IPS-NIHi7 (cell line): ENCODE results near the gene RHBDD3.
"Not testable (repeated sequence)": the region's sequence is repeated elsewhere in the genome, so short reads cannot be mapped to it uniquely, and the experiment has no call there.

Experiments
- DNase-seq: peaks from one replicate; pipeline ENCODE4 v3.0.0; 2012; ENCODE audit warnings: mixed read lengths; ENCODE audit errors: extremely low spot score

RHBDD3 gene

GRCh38 chr22:29251981-29252911 lies 15.5 kb downstream of the RHBDD3 start:
- DNase-seq: peak; percentile 9

DNA sequence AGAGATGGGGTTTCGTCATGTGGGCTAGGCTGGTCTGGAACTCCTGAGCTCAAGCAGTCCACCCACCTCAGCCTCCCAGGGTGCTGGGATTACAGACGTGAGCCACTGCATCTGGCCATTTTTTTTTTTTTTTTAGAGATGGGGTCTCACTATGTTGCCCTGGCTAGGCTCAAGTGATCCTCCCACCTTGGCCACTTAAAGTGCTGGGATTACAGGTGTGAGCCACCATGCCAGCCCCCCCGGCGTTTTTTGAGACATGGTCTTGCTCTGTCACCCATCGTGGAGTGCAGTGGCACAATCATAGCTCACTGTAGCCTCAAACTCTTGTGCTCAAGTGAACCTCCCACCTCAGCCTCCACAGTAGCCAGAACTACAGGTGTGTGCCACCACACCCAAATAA lies 16.5 kb downstream of the RHBDD3 start:
- no peak for DNase-seq

- not testable (repeated sequence) for DNase-seq
These were observed 19.9 kb downstream of the RHBDD3 start for GRCh38 chr22:29247891-29248290.

DNA sequence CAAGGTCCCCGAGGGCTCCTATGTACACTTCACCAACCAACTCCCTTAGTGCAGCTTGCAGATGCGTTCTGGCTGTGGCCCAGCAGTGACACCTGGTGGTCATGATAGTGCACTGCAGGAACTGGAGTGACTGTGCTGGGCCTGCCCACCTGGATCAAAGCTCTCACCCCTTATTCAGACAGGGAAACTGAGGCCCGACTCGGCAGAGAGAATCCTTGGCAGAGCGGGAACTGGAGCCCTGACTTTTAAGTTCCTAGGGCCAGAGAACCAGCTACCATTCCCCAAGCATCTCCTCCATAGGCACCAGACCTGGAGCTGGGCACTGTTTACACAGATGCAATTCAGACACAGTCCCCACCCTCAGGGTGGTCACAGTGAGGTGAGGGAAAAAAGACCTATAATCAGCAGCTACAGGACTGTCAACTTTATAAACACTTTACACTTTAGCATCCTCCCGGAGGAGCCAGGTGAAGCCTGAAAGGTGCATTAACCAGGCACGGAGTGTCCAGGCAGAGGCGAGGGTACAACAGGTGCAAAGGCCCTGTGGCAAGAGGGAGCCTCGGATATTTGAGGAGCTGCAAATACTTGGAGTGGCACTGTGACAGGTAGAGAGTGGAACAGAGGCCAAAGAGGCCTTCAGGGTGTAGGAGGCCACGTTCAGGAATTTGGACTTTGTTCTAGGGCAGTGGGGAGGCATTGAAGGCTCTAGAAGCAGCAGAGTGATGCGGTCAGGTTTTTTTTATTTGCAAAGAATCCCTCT lies 22.0 kb downstream of the RHBDD3 start:
- peak; percentile 94 for DNase-seq

DNA sequence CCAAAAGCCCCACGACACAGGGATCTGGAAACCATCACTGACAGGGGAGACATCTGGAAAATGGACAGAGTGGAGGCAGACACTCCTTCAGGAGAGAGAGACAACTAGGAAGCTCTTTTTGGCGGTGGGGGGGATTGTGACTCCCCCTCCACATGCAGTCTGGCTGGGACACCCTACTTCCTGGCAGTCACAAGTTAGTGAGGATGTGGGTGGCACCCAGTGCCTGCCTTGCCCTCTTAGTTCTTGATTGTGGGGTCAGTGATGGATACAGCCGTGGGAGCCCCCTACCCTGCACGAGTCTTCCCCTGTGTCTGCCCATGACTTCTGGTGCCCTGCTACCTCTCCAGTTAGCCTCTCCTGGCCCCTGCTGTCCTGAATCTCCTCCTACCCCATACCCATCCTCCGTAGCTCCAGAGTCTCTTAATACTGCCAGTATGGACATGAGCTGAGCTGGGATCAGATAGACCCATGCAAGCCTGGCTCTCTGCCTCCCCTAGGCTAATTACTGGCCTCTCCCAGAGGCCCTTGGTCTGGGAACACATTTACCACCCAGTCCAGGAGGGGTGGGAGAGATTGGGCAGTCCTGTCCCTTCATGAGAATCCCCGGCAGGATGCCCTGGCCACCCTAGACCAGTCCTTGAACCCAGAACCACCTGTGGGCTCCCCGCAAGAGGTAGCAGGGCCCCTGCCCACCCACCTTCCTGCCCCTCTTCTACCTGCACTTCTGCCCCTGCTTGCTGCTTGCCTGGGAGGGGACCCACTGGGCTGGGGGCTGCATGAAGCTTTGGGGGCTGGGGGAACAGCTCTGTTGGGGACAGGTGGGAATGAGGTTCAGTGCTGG lies 22.8 kb downstream of the RHBDD3 start:
- no peak for DNase-seq

- no peak for DNase-seq
These were observed 23.8 kb downstream of the RHBDD3 start for GRCh38 chr22:29243874-29244446.

DNA sequence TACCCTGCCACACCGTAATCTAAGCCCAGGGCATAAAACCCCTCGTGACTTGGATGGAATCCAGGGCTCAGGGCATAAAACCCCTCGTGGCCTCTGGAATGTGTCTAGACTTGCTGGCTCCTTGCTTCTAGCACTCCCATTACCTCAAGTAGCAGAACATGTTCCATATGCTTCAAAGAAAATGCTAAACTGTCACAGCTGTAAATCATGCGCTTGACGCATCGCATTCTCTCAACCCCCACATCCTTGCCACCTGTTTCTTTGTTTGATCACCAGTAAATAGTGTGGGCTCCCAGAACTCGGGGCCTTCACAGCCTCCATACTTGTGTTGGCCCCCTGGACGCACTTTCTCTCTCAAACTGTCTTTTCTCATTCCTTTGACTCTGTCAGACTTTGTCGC lies 27.3 kb downstream of the RHBDD3 start:
- DNase-seq: not testable (repeated sequence)

DNA sequence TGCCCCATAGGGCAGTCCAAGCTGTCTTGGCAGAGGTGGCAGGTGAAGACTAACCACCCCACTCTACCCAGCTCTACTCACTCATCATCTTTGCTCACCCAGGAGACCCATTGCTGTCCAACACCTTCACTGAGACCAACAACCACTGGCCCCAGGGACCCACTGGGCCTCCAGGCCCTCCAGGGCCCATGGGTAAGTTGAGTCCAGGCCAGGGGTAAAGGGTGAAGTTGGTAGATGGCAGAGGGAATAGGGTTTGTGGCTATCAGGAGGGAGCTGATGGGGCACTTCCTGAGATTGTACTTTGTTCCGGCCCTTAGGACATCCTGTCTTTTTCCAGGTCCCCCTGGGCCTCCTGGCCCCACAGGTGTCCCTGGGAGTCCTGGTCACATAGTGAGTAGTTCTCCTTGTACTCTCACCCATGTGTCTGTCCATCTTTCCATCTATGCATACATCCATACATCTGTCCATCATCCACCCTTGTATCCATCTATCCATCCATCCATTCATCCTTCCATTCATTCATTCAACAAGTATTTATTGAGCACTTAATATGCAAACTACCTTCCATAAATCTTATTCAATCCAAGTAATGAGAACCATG lies 34.4 kb downstream of the RHBDD3 start:
- DNase-seq: no peak

DNA sequence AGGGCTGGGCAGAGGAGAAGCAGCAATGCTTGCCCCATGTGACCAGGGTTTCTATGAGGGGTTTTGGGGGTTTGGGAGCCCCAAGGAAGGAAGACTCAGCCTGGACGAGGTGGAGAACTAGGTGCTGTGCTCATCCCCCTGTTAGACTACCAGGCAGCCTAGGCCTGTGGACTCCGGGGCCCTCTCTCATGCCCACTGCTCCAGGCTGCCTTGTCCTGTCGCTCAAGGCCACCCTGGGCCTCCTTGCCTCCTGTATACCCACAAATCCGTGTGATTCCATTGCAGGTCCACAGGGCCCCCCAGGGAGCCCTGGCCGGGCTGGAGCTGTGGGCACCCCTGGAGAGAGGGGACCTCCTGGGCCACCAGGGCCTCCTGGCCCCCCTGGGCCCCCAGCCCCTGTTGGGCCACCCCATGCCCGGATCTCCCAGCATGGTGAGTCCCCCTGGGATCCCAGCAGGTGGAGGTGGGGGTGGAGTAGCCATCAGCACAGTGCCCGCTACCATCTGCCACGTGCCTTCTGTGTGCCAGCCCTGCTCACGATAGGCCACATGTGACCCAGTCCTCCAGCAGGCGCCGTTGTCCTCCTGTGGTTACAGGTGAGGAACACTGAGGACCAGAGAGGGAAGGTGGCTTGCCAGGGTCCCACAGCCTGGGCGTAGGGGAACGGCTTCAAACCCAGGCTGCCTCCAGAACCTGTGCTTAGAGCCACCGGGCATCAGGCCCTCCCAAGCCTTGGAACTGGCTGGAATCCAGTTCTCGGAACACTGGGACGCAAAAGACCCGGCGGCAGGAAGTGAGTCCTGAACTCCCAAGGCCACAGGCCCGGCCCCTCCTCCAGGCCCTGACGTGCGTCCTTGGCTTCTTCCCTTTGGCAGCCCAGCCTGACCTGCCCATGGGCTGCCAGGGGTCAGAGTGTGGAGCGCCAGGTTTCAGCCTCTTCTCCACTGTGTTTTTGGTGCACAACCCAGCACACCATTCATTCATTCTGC lies 35.5 kb downstream of the RHBDD3 start:
- no peak for DNase-seq

- no peak for DNase-seq
These were observed 36.6 kb downstream of the RHBDD3 start for GRCh38 chr22:29230972-29231875.

DNA sequence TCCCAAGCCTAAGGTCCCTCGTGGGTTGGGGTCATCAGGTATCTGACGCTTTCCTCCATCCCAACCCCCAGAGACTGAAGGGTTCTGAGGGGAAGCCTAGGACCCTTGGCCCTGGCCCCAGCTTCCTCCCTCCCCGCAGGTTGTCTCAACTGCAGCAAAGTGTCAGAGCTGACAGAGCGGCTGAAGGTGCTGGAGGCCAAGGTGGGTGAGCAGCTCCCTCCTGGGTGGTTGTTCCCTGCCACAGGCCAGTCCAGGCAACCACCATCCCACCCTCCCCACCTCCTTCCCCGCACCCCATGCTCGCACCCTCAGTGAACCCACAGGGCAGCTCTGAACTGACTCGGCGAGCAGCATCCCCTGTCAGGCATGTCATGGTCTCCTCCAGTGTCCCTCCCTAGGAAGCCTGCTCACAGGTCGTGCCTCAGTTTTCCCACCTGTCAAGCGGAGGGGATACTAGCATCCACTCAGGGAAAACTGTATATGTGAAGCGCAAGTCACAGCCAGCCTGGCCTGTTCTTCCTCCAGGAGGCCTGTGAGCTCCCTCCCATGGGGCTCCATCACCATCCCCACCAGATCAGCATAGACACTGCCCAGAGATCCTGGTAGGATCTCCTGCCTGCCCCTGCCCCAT lies 41.3 kb downstream of the RHBDD3 start:
- no peak for DNase-seq

- no peak for DNase-seq
These were observed 42.2 kb downstream of the RHBDD3 start for GRCh38 chr22:29225422-29226090.

DNA sequence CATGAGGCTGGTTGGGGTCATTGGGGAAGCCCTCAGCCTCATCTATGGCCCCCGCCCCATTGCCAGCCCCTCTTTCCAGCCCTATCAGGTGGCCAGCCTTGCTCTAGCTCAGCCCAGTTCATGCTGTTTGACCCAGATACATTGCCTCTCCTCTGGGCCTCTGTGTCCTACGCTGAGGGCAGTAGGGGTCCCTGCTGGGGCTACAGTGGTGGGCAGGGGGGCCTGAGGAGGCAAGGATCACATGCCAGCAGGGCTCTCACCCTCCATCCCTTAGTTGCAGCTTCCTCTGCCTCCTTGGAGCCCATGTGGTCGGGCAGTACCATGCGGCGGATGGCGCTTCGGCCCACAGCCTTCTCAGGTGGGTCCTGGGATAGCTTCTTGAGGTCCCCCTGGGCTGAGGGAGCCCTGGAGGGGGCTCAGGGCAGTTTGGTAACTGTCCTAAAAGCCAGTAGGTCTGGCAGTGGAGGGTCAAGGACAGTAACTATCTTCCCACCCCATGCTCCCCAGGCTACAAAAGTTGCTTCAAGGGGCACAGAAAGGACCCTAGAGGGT lies 42.8 kb downstream of the RHBDD3 start:
- no peak for DNase-seq

GRCh38 chr22:29224121-29224858 lies 43.5 kb downstream of the RHBDD3 start:
- DNase-seq: no peak

DNA sequence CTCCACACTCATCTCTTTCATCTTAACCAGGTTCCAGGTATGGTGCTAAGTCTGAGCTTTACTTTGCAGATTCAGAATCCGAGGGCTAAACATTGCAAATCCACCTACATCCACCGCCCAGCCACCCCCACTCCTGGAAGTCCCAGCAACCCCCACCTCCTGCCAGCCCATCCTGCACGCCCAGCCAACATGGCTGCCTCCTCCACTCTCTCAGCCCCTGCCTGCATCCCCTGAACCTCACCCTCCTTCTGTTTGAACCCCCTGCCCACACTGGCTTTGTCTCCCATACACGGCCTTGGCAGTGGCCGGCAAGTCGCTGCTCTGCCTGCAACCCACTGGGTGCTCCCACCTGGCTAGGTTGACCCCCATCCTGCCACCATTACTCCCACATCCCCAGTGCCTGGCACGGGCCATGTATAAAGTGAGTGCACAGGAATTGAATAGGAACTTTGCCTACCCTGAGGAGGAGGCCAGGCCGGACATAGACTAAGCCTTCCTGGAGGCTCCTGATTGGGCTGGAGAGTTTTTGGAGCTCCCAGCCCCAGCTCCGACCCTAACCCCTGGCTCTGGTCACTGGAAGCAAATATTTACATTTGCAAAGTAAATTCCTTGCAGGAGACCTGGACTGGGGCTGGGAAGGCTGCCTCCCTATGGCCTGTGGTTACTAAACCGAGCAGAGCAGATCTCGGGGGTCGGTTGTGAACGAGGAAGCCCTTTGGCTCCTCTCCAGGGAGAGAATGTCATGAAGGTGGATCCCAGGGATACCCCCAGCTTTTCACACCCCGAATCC lies 47.7 kb downstream of the RHBDD3 start:
- peak; percentile 66 for DNase-seq

DNA sequence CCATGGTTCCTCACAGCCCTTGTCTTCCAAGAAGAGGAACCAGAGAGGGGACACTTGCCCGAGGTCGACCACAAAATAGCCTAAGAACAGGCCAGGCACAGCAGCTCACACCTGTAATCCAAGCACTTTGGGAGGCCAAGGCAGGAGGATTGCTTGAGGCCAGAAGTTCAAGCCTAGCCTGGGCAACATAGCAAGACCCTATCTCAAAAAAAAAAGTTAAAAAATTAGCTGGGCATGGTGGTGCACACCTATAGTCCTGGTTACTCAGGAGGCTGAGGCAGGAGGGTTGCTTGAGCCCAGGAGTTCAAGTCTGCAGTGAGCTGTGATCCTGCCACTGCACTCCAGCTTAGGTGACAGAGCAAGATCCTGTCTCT lies 48.4 kb downstream of the RHBDD3 start:
- DNase-seq: not testable (repeated sequence)
